B cell (primary cell): ENCODE data around the gene EYS. TPM values are rescaled to one million over a fixed set of nuclear protein-coding genes. Genes with fewer than 3 reads are reported as not detected.

ENCODE experiments used
- ATAC-seq: fragments of 200-7000 bp; cut with Tn5 transposase; one replicate; pipeline ENCODE4 v1.10.0; 2021; ENCODE audit warnings: low read depth, mild to moderate bottlenecking, moderate number of reproducible peaks, moderate library complexity
- CTCF ChIA-PET: fragments of 350-600 bp; sonication (Branson Sonifier 250); formaldehyde crosslinking; loops from one replicate; lab custom pipeline; 2021; ENCODE audit warnings: antibody characterized with exemption, inconsistent platforms; lab: Charles Lee
- POLR2A ChIA-PET: fragments of 350-600 bp; sonication (Branson Sonifier 250); formaldehyde crosslinking; loops from one replicate; lab custom pipeline; 2021; ENCODE audit warnings: antibody characterized with exemption; lab: Charles Lee
- DNase-seq: peaks from one replicate; pipeline ENCODE4 v3.0.0; 2013
- H2AFZ ChIP-seq: 2 replicates; pipeline ENCODE4 v1.6.1; 2012; ENCODE audit warnings: mild to moderate bottlenecking, low read depth, low read length; ENCODE audit not compliant: insufficient read depth, poor library complexity, severe bottlenecking
- H3K27ac ChIP-seq, 2 donors: 1 replicate in 1 of 2; 2 replicates in 1 of 2; pipeline ENCODE4 v1.5.1; 2012 to 2013; ENCODE audit warnings: low read length in 2 of 2, mild to moderate bottlenecking in 2 of 2, moderate library complexity in 1 of 2
- H3K27me3 ChIP-seq, 4 experiments: fragments of 200-600 bp in 1 of 4; sonication (generic) in 1 of 4; replicated peaks in 1 of 4; 1 replicate in 2 of 4; 2 replicates in 2 of 4; pipeline versions ENCODE4 v1.6.1 to v1.7.0; 2013 to 2016; ENCODE audit warnings: low read length in 3 of 4, mild to moderate bottlenecking in 2 of 4, mixed read lengths in 1 of 4, moderate library complexity in 1 of 4; ENCODE audit not compliant: insufficient read depth in 4 of 4, control insufficient read depth in 3 of 4; ENCODE audit errors: control extremely low read depth in 1 of 4
- H3K36me3 ChIP-seq, 2 experiments: replicated peaks in 1 of 2; 1 replicate in 1 of 2; 2 replicates in 1 of 2; pipeline versions ENCODE4 v1.6.1 to v1.7.1; 2013; ENCODE audit warnings: low read length in 1 of 2; ENCODE audit not compliant: insufficient read depth in 2 of 2, control insufficient read depth in 1 of 2; ENCODE audit errors: control extremely low read depth in 1 of 2, extremely low read depth in 1 of 2
- H3K4me1 ChIP-seq, 2 donors: fragments of 200-600 bp in 1 of 2; sonication (generic) in 1 of 2; 1 replicate in 1 of 2; 2 replicates in 1 of 2; pipeline versions ENCODE4 v1.5.1 to v1.6.1; 2013 to 2017; ENCODE audit warnings: low read length in 2 of 2; ENCODE audit not compliant: control insufficient read depth in 2 of 2, insufficient read depth in 2 of 2
- H3K4me2 ChIP-seq: replicated peaks from 2 replicates; pipeline ENCODE3; 2012; ENCODE audit warnings: mild to moderate bottlenecking, low read depth, low read length; ENCODE audit not compliant: poor library complexity, severe bottlenecking
- H3K4me3 ChIP-seq, 5 experiments: fragments of 200-600 bp in 1 of 5; sonication (generic) in 1 of 5; 1 replicate in 3 of 5; 2 replicates in 2 of 5; pipeline versions ENCODE4 v1.5.1 to v1.7.0; 2011 to 2016; ENCODE audit warnings: low read length in 4 of 5, mild to moderate bottlenecking in 4 of 5, low read depth in 2 of 5, control low read depth in 1 of 5, moderate library complexity in 1 of 5; ENCODE audit not compliant: insufficient read depth in 1 of 5; ENCODE audit errors: control extremely low read depth in 1 of 5, extremely low read depth in 1 of 5
- H3K79me2 ChIP-seq: fragments of 200-600 bp; sonication (generic); one replicate; pipeline ENCODE4 v1.6.0; 2016; ENCODE audit warnings: low read length; ENCODE audit not compliant: control insufficient read depth, insufficient read depth
- H3K9ac ChIP-seq: fragments of 200-600 bp; sonication (generic); 2 replicates; pipeline ENCODE4 v1.6.1; 2017; ENCODE audit warnings: mild to moderate bottlenecking, low read length, moderate library complexity
- H3K9me3 ChIP-seq, 3 donors: one replicate each; pipeline versions ENCODE4 v1.6.1 to v1.7.1; 2013; ENCODE audit warnings: low read length in 2 of 3; ENCODE audit not compliant: control insufficient read depth in 2 of 3, insufficient read depth in 1 of 3; ENCODE audit errors: control extremely low read depth in 1 of 3
- H4K20me1 ChIP-seq: 2 replicates; pipeline ENCODE4 v1.6.0; 2012; ENCODE audit warnings: mild to moderate bottlenecking, low read length; ENCODE audit not compliant: insufficient read depth, control insufficient read depth, poor library complexity, severe bottlenecking
- H3K27ac Mint-ChIP-seq: one replicate; pipeline ENCODE4 v1.8.0; 2021; ENCODE audit warnings: mixed read lengths
- H3K27me3 Mint-ChIP-seq: one replicate; pipeline ENCODE4 v1.8.0; 2021; ENCODE audit warnings: mixed read lengths
- H3K4me1 Mint-ChIP-seq: one replicate; pipeline ENCODE4 v1.8.0; 2021; ENCODE audit warnings: mixed read lengths
- H3K4me3 Mint-ChIP-seq: one replicate; pipeline ENCODE4 v1.8.0; 2021; ENCODE audit warnings: mixed read lengths
- H3K9me3 Mint-ChIP-seq: one replicate; pipeline ENCODE4 v1.8.0; 2022; ENCODE audit warnings: mixed read lengths; ENCODE audit not compliant: insufficient read depth
- EZH2 ChIP-seq: IDR thresholded peaks from 2 replicates; pipeline ENCODE4 v1.6.1; 2012; ENCODE audit warnings: borderline replicate concordance, low read depth, mild to moderate bottlenecking, moderate library complexity, low read length; ENCODE audit not compliant: insufficient read depth, poor library complexity, severe bottlenecking
- WGBS: methylation state at CpG from one replicate; pipeline ENCODE4 v1.1.5; 2013; ENCODE audit warnings: missing lambda C conversion rate; ENCODE audit not compliant: insufficient coverage; 5-methylcytosine and 5-hydroxymethylcytosine counted together
- intact Hi-C: fragments of 100-400 bp; cut with micrococcal nuclease; formaldehyde crosslinking; loops from one replicate; pipeline ENCODE4 v1.10.0; 2022
- polyA plus RNA-seq: library from polyadenylated mRNA; depleted of rRNA; stranded (reverse); fragments of >200 nt; gene quantifications from 2 replicates; pipeline ENCODE4 v1.2.3, GENCODE V29; 2012
- total RNA-seq, 2 donors: library from RNA; stranded (reverse); fragments of 120-200 nt in 1 of 2; gene quantifications; 1 replicate in 1 of 2; 2 replicates in 1 of 2; pipeline versions ENCODE4 v1.2.3 to v1.2.4, GENCODE V29; 2013 to 2022
- TF ChIP-seq, protein P1 (sequence below): fragments of 200-600 bp; IDR thresholded peaks from one replicate; pipeline ENCODE4 v1.8.0; 2022; ENCODE audit warnings: antibody characterized with exemption, mild to moderate bottlenecking

EYS gene
- total and polyA plus RNA-seq, 2 donors (not counting 1 experiment from before 2014, with no cell fraction given) = not detected

GRCh38 chr6:64347411-64347810, 1359.6 kb downstream of the EYS start:
- WGBS = no CpG with 5 or more reads among the region's 1 CpG
- no peak overlapping the region for H3K4me3 ChIP-seq
- Mint-ChIP-seq H3K4me1 (no peaks in the 10 kb centered on the region), H3K27me3 (no peaks in the 10 kb centered on the region), H3K4me3 (no peak overlapping the region), H3K27ac (no peak overlapping the region), H3K9me3 (no peaks in the 10 kb centered on the region)
- H2AFZ ChIP-seq = no peak overlapping the region
- no peak for TF ChIP-seq EZH2
- TF ChIP-seq, protein P1, sequence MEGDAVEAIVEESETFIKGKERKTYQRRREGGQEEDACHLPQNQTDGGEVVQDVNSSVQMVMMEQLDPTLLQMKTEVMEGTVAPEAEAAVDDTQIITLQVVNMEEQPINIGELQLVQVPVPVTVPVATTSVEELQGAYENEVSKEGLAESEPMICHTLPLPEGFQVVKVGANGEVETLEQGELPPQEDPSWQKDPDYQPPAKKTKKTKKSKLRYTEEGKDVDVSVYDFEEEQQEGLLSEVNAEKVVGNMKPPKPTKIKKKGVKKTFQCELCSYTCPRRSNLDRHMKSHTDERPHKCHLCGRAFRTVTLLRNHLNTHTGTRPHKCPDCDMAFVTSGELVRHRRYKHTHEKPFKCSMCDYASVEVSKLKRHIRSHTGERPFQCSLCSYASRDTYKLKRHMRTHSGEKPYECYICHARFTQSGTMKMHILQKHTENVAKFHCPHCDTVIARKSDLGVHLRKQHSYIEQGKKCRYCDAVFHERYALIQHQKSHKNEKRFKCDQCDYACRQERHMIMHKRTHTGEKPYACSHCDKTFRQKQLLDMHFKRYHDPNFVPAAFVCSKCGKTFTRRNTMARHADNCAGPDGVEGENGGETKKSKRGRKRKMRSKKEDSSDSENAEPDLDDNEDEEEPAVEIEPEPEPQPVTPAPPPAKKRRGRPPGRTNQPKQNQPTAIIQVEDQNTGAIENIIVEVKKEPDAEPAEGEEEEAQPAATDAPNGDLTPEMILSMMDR = no peak
- ATAC-seq = no peak
- intact Hi-C loops = no loop called here
- no peaks in the 10 kb centered on the region for H3K27me3 ChIP-seq
- no peak overlapping the region for H3K27ac ChIP-seq
- no peaks in the 10 kb centered on the region for H3K9me3 ChIP-seq
- H3K79me2 ChIP-seq = no peaks in the 10 kb centered on the region
- H3K36me3 ChIP-seq = no peaks in the 10 kb centered on the region
- no peak overlapping the region for H3K4me2 ChIP-seq
- no peaks in the 10 kb centered on the region for H4K20me1 ChIP-seq
- no peak overlapping the region for H3K9ac ChIP-seq
- H3K4me1 ChIP-seq = no peaks in the 10 kb centered on the region
- ChIA-PET CTCF (no interaction called here), POLR2A (no interaction called here)
- DNase-seq = no peak

DNA sequence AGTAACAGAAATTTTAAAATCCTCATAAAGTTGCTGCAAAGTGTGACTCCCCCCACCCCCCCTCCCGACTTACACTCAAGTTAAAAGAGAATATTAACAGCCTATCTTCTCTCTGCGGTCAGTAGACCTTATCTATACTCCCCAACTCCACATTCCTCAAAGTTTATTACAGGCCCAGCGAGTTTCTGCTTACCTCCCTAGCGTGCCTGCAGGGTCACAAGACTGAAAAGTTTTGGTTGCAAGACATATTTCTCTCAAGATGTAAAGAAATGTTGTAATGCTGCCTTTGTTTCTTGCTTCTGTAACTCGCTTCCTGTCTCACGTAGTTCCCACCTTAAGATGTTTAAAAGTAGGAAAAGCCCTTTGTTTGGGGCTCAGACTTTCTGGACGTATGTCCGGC, 1371.8 kb downstream of the EYS start:
- Histone ChIP-seq H3K9me3 (no peaks in the 10 kb centered on the region), H3K4me1 (no peaks in the 10 kb centered on the region), H3K79me2 (no peaks in the 10 kb centered on the region), H3K4me2 (no peak overlapping the region), H3K9ac (no peak overlapping the region), H3K4me3 (no peak overlapping the region), H3K27me3 (no peaks in the 10 kb centered on the region), H4K20me1 (no peaks in the 10 kb centered on the region), H2AFZ (no peak overlapping the region), H3K36me3 (no peaks in the 10 kb centered on the region), H3K27ac (no peak overlapping the region)
- Mint-ChIP-seq H3K27ac (no peak overlapping the region), H3K27me3 (no peaks in the 10 kb centered on the region), H3K4me3 (no peak overlapping the region), H3K9me3 (peaks cover 3% of the 10 kb centered on the region), H3K4me1 (no peaks in the 10 kb centered on the region)
- ChIA-PET CTCF (no interaction called here), POLR2A (no interaction called here)
- no peak for DNase-seq
- no peak for ATAC-seq
- TF ChIP-seq EZH2 = no peak
- TF ChIP-seq, protein P1 = no peak
- WGBS = 100% methylated on average over 2 of the region's 8 CpGs
- intact Hi-C loops = no loop called here
